Ishikawa (cell line): ENCODE data around the gene ZNF22.

Experiments
- CEBPB ChIP-seq: IDR thresholded peaks from 2 replicates; pipeline ENCODE4 v1.6.1; 2012
- CREB1 ChIP-seq: IDR thresholded peaks from 2 replicates; pipeline ENCODE4 v1.6.1; 2012; ENCODE audit warnings: low read depth
- EGR1 ChIP-seq: IDR thresholded peaks from 2 replicates; pipeline ENCODE4 v1.6.1; 2012
- EP300 ChIP-seq: IDR thresholded peaks from 2 replicates; pipeline ENCODE4 v1.6.1; 2012; ENCODE audit warnings: borderline replicate concordance
- FOXM1 ChIP-seq: IDR thresholded peaks from 2 replicates; pipeline ENCODE4 v1.6.1; 2012; ENCODE audit warnings: low read depth, borderline replicate concordance
- NFIC ChIP-seq: IDR thresholded peaks from 2 replicates; pipeline ENCODE4 v1.6.1; 2012
- RAD21 ChIP-seq: IDR thresholded peaks from 2 replicates; pipeline ENCODE4 v1.6.1; 2012; ENCODE audit warnings: low read depth
- TAF1 ChIP-seq: IDR thresholded peaks from 2 replicates; pipeline ENCODE4 v1.6.1; 2012; ENCODE audit warnings: low read depth, mild to moderate bottlenecking
- TCF12 ChIP-seq: IDR thresholded peaks from 2 replicates; pipeline ENCODE4 v1.6.1; 2012; ENCODE audit warnings: low read depth
- TEAD4 ChIP-seq: IDR thresholded peaks from 2 replicates; pipeline ENCODE4 v1.6.1; 2012
- YY1 ChIP-seq: IDR thresholded peaks from 2 replicates; pipeline ENCODE4 v1.6.1; 2012; ENCODE audit warnings: low read depth
- ZBTB7A ChIP-seq: IDR thresholded peaks from 2 replicates; pipeline ENCODE4 v1.6.1; 2012; ENCODE audit warnings: low read depth
- TF ChIP-seq, protein P1 (sequence below): IDR thresholded peaks from 2 replicates; pipeline ENCODE4 v1.6.1; 2012
- TF ChIP-seq, protein P2 (sequence below): IDR thresholded peaks from 2 replicates; pipeline ENCODE4 v1.6.1; 2012
- TF ChIP-seq, protein P3 (sequence below): IDR thresholded peaks from 2 replicates; pipeline ENCODE4 v1.6.1; 2012; ENCODE audit warnings: low read depth, mild to moderate bottlenecking

ZNF22 gene

GRCh38 chr10:44983895-44984278, 16.8 kb upstream of the ZNF22 start:
- no peak for TF ChIP-seq TEAD4
- no peak for TF ChIP-seq CREB1
- TF ChIP-seq TCF12: no peak
- no peak for TF ChIP-seq CEBPB
- TF ChIP-seq, protein P1, sequence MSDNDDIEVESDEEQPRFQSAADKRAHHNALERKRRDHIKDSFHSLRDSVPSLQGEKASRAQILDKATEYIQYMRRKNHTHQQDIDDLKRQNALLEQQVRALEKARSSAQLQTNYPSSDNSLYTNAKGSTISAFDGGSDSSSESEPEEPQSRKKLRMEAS: no peak
- TF ChIP-seq FOXM1: no peak
- no peak for TF ChIP-seq NFIC

DNA sequence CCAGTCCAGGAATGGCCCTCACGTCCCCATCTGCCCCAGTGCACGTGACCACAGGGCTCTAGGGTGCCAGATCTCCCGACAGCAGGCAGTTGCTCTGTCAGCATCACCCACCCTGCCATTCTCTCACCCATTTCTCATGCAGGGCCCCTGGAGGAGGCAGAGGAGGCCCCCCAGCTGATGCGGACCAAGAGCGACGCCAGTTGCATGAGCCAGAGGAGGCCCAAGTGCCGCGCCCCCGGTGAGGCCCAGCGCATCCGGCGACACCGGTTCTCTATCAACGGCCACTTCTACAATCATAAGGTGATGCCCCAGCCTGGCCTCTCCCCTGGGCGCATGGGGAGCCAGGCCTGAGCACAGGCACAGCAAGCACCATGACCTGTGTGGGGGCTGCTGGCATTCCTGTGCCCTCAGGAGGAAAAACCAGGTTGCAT, 16.0 kb upstream of the ZNF22 start:
- no peak for TF ChIP-seq YY1
- TF ChIP-seq FOXM1: no peak
- no peak for TF ChIP-seq RAD21

DNA sequence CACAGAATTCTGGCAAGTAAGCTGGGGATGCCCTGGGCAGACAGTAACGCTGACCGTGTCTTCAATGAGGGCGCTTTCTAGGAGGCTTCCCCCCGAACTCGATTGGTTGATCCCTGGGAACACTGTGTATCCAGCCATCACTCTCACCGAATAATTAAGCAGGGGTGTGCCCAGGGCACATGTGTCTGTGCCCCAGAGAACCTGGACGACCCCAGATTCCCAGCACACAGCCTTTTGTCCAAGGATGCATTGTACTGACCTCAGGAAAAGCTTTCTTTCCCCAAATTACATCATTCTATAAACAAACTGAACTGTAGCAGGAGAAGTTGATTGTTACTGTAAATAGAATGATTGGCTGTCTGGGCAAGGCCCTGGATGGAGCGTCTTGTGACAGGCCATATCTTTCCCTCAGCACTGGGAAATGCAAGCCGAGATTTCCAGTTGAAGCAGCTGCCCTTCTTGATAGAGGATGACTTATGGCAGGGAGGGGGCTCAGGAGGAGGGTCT, 15.5 kb upstream of the ZNF22 start:
- TF ChIP-seq CEBPB (no peak), FOXM1 (no peak)

GRCh38 chr10:44986179-44986578, 14.5 kb upstream of the ZNF22 start:
- TF ChIP-seq CREB1 (no peak), ZBTB7A (no peak), FOXM1 (no peak), EGR1 (no peak), NFIC (no peak), TEAD4 (no peak), TCF12 (no peak), RAD21 (no peak)

DNA sequence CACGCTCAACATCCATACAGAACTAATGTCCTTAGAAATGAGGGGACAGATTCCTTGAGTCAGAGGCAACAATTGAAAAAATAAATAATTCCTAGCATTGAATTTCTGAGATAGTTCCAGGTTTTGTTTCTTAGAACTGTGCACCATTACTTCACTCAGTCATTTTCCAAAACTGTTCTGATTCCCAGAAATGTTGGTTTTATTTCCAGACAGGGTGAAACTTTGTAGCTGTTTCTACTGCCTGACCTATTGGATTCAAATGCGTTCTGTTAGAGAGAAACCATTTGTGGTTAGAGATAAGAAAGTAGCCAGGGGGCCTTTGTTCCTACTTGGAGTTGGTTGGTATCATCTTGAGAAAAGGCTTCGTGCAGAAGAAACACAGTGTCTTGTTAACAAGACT, 14.1 kb upstream of the ZNF22 start:
- TF ChIP-seq, protein P2, sequence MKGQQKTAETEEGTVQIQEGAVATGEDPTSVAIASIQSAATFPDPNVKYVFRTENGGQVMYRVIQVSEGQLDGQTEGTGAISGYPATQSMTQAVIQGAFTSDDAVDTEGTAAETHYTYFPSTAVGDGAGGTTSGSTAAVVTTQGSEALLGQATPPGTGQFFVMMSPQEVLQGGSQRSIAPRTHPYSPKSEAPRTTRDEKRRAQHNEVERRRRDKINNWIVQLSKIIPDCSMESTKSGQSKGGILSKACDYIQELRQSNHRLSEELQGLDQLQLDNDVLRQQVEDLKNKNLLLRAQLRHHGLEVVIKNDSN: no peak
- TF ChIP-seq EP300 (no peak), TAF1 (no peak), YY1 (no peak)

DNA sequence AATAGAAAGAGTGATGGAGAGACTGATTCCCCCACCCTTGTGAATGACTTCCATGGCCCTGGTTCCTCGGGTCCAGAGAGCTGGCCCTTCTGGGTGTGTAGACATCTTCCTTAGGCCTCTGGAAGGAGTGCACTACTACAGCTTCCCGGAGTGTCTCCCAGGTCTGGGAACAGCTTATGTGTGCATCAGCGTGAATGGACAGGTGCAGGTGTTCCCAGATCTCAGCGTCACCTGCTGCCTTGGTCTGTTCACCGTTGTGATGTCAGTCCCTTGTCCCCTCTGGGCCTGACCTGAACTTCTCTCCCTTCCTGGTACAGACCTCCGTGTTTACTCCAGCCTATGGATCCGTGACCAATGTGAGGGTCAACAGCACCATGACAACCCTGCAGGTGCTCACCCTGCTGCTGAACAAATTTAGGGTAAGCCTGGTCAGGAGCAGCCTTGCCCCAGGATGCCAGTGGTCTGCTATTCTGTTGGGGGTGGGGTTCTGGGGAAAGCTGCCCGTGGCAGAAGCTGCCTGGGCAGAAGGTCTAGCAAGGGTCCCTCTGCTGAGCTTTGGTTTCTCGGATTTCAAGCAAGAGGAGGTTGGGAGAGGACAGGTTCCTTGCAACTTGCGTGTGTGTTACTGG, 11.7 kb upstream of the ZNF22 start:
- TF ChIP-seq NFIC (no peak), FOXM1 (no peak), EGR1 (no peak), CREB1 (no peak), EP300 (no peak), CEBPB (no peak), RAD21 (no peak), TAF1 (no peak), ZBTB7A (no peak), YY1 (no peak), TEAD4 (no peak), TCF12 (no peak)
- TF ChIP-seq, protein P2: no peak
- TF ChIP-seq, protein P3, sequence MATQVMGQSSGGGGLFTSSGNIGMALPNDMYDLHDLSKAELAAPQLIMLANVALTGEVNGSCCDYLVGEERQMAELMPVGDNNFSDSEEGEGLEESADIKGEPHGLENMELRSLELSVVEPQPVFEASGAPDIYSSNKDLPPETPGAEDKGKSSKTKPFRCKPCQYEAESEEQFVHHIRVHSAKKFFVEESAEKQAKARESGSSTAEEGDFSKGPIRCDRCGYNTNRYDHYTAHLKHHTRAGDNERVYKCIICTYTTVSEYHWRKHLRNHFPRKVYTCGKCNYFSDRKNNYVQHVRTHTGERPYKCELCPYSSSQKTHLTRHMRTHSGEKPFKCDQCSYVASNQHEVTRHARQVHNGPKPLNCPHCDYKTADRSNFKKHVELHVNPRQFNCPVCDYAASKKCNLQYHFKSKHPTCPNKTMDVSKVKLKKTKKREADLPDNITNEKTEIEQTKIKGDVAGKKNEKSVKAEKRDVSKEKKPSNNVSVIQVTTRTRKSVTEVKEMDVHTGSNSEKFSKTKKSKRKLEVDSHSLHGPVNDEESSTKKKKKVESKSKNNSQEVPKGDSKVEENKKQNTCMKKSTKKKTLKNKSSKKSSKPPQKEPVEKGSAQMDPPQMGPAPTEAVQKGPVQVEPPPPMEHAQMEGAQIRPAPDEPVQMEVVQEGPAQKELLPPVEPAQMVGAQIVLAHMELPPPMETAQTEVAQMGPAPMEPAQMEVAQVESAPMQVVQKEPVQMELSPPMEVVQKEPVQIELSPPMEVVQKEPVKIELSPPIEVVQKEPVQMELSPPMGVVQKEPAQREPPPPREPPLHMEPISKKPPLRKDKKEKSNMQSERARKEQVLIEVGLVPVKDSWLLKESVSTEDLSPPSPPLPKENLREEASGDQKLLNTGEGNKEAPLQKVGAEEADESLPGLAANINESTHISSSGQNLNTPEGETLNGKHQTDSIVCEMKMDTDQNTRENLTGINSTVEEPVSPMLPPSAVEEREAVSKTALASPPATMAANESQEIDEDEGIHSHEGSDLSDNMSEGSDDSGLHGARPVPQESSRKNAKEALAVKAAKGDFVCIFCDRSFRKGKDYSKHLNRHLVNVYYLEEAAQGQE: no peak
- TF ChIP-seq, protein P1: no peak

DNA sequence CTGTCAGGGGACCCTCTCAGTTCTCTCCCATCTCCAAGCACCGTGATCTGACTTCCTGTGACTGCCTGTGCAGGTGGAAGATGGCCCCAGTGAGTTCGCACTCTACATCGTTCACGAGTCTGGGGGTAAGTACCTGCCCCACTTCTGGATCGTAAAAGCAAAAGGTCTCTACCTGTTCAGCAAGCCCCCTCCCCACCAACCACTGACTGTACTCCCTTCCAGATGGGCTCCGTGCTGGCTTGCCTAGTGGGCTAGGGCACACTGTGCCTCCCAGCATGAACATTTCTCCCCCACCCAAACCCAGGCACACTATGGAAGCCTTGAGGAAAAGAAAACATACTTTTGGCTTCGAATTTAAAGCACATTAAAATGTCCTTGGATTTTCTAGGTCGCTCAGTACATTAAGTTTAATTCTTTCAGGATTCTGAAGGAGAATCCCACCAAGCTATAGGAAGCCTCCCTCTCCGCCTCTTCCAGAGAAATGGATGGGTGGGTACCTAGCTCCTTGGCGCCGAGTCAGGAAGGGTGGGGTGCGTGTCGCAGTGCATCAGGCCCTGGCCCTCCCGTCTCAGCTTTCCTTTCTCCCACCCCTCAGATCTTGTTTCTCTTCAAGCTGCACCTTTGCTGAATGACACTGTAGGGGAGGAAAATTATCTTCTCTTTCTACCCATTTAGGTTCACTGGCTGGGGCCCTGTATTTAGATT, 11.0 kb upstream of the ZNF22 start:
- no peak for TF ChIP-seq FOXM1
- no peak for TF ChIP-seq CEBPB
- TF ChIP-seq, protein P2: no peak
- no peak for TF ChIP-seq RAD21
- no peak for TF ChIP-seq TAF1
- TF ChIP-seq, protein P3: no peak
- TF ChIP-seq YY1: no peak
- TF ChIP-seq EP300: no peak
- TF ChIP-seq EGR1: no peak
- no peak for TF ChIP-seq CREB1
- TF ChIP-seq ZBTB7A: no peak
- TF ChIP-seq, protein P1: no peak
- TF ChIP-seq TEAD4: no peak
- TF ChIP-seq TCF12: no peak
- no peak for TF ChIP-seq NFIC
